GM19240 (cell line): ENCODE measurements around the gene VAT1L.

ENCODE experiments used
- DNase-seq: peaks from one replicate; pipeline ENCODE4 v3.0.0; 2011; ENCODE audit warnings: low spot score; ENCODE audit not compliant: insufficient read length

The VAT1L gene

GRCh38 chr16:77869997-77870813 is 81.8 kb downstream of the VAT1L start:
- no peak for DNase-seq

- no peak for DNase-seq
Measured at GRCh38 chr16:77871932-77872331, 83.6 kb downstream of the VAT1L start.

- DNase-seq: no peak
Measured at GRCh38 chr16:77873066-77873465, 84.7 kb downstream of the VAT1L start.

GRCh38 chr16:77874347-77874746 is 86.0 kb downstream of the VAT1L start:
- no peak for DNase-seq

GRCh38 chr16:77876776-77877175 is 88.4 kb downstream of the VAT1L start:
- no peak for DNase-seq

GRCh38 chr16:77877712-77878347 is 89.5 kb downstream of the VAT1L start:
- no peak for DNase-seq

- DNase-seq: no peak
Measured at GRCh38 chr16:77881355-77882030, 93.1 kb downstream of the VAT1L start.

GRCh38 chr16:77882358-77882757 is 94.0 kb downstream of the VAT1L start:
- DNase-seq: no peak

- no peak for DNase-seq
Measured at GRCh38 chr16:77885571-77886295, 97.4 kb downstream of the VAT1L start.

GRCh38 chr16:77888871-77889270 is 100.5 kb downstream of the VAT1L start:
- DNase-seq: no peak

GRCh38 chr16:77890075-77890474 is 101.7 kb downstream of the VAT1L start:
- no peak for DNase-seq

GRCh38 chr16:77894162-77894561 is 105.8 kb downstream of the VAT1L start:
- no peak for DNase-seq

- DNase-seq: no peak
Measured at GRCh38 chr16:77895962-77896361, 107.6 kb downstream of the VAT1L start.

- DNase-seq: no peak
Measured at GRCh38 chr16:77896415-77897128, 108.2 kb downstream of the VAT1L start.

- no peak for DNase-seq
Measured at GRCh38 chr16:77897129-77897437, 108.7 kb downstream of the VAT1L start.

GRCh38 chr16:77897831-77898605 is 109.7 kb downstream of the VAT1L start:
- no peak for DNase-seq

GRCh38 chr16:77898671-77899211 is 110.4 kb downstream of the VAT1L start:
- no peak for DNase-seq

GRCh38 chr16:77899416-77899815 is 111.1 kb downstream of the VAT1L start:
- no peak for DNase-seq

GRCh38 chr16:77905374-77905920 is 117.1 kb downstream of the VAT1L start:
- DNase-seq: no peak

- no peak for DNase-seq
Measured at GRCh38 chr16:77910021-77910420, 121.7 kb downstream of the VAT1L start.
